Fibroblast of skin of right biceps (primary cell): ENCODE measurements around the gene GOLGA8Q.
A peak's percentile ranks its signal among the peaks of the same experiment; 100 is the strongest.
"Not testable (repeated sequence)": the region's sequence is repeated elsewhere in the genome, so short reads cannot be mapped to it uniquely, and the experiment has no call there.

Source experiments
- DNase-seq: peaks from one replicate; pipeline ENCODE4 v3.0.0-alpha.2; 2013

Gene GOLGA8Q

GRCh38 chr15:30551750-30552149 lies at the start of gene GOLGA8Q:
Gene GOLGA8Q (plus strand): TSS chr15:30552050. CDS start chr15:30552078, 28 bp downstream.
- DNase-seq, result not testable (repeated sequence)

- not testable (repeated sequence) for DNase-seq
These were observed 48.7 kb upstream of the GOLGA8Q start for GRCh38 chr15:30502904-30503781.

- peak; percentile 23 for DNase-seq
These were observed 47.5 kb upstream of the GOLGA8Q start for GRCh38 chr15:30504162-30504843.

- not testable (repeated sequence) for DNase-seq
These were observed 37.3 kb upstream of the GOLGA8Q start for GRCh38 chr15:30514545-30514944.

- DNase-seq, result not testable (repeated sequence)
These were observed 28.2 kb upstream of the GOLGA8Q start for GRCh38 chr15:30523453-30524243.

- not testable (repeated sequence) for DNase-seq
These were observed 25.9 kb upstream of the GOLGA8Q start for GRCh38 chr15:30525912-30526311.

GRCh38 chr15:30529049-30529448 lies 22.8 kb upstream of the GOLGA8Q start:
- not testable (repeated sequence) for DNase-seq

- not testable (repeated sequence) for DNase-seq
These were observed 15.1 kb downstream of the GOLGA8Q start for GRCh38 chr15:30566949-30567348.

- not testable (repeated sequence) for DNase-seq
These were observed 21.2 kb downstream of the GOLGA8Q start for GRCh38 chr15:30573012-30573491.

- not testable (repeated sequence) for DNase-seq
These were observed 27.6 kb downstream of the GOLGA8Q start for GRCh38 chr15:30579394-30579970.

- not testable (repeated sequence) for DNase-seq
These were observed 28.9 kb downstream of the GOLGA8Q start for GRCh38 chr15:30580716-30581115.

- not testable (repeated sequence) for DNase-seq
These were observed 47.1 kb downstream of the GOLGA8Q start for GRCh38 chr15:30598953-30599352.

GRCh38 chr15:30603796-30604195 lies 51.9 kb downstream of the GOLGA8Q start, which contains the start of gene GOLGA8H:
Gene GOLGA8H (plus strand): TSS chr15:30604028. CDS start chr15:30604126, 98 bp downstream.
- DNase-seq, result not testable (repeated sequence)
